ENCODE results near the gene SLC9A3.

- TF ChIP-seq POLR2A (IDR thresholded peaks at IDR 0.05) (no peak), CTCF (IDR thresholded peaks at IDR 0.05) (no peak), POLR2AphosphoS5 (IDR thresholded peaks at IDR 0.05) (no peak)
Observed at GRCh38 chr5:533243-533954, 9.2 kb upstream of the SLC9A3 start.

All from prostate gland (tissue), 2 donors.